Right lobe of liver (tissue), 6 donors: ENCODE data around the gene ATRX. TPM values are rescaled to one million over a fixed set of nuclear protein-coding genes. Genes with fewer than 3 reads are reported as not detected.
A peak's percentile ranks its signal among the peaks of the same experiment; 100 is the strongest.
"Not testable (repeated sequence)": the region's sequence is repeated elsewhere in the genome, so short reads cannot be mapped to it uniquely, and the experiment has no call there.

Experiments used
- ATAC-seq, 4 donors: fragments of 200-7000 bp; cut with Tn5 transposase; one replicate each; pipeline ENCODE4 v1.9.1; 2020; ENCODE audit warnings: mild to moderate bottlenecking in 4 of 4, moderate library complexity in 4 of 4
- DNase-seq, 3 donors: peaks; one replicate each; pipeline ENCODE4 v3.0.0-alpha.2; 2020
- H3K27ac ChIP-seq, 3 donors: fragments of 200-600 bp; one replicate each; pipeline ENCODE4 v1.8.0; 2022
- H3K27me3 ChIP-seq, 2 donors: fragments of 200-600 bp; one replicate each; pipeline ENCODE4 v1.8.0; 2022
- H3K36me3 ChIP-seq, 4 donors: fragments of 200-600 bp; sonication (generic) in 1 of 4; one replicate each; pipeline versions ENCODE4 v1.5.1 to v1.8.0; 2017 to 2022; ENCODE audit warnings: control low read depth in 1 of 4
- H3K4me1 ChIP-seq, 4 donors: fragments of 200-600 bp; sonication (generic) in 1 of 4; one replicate each; pipeline versions ENCODE4 v1.5.1 to v1.8.0; 2017 to 2022; ENCODE audit warnings: control low read depth in 1 of 4
- H3K4me3 ChIP-seq, 3 donors: fragments of 200-600 bp; one replicate each; pipeline ENCODE4 v1.8.0; 2022
- H3K9me3 ChIP-seq, 4 donors: fragments of 200-600 bp; sonication (generic) in 1 of 4; one replicate each; pipeline versions ENCODE4 v1.5.1 to v1.8.0; 2017 to 2022; ENCODE audit warnings: control low read depth in 1 of 4
- POLR2A ChIP-seq: fragments of 450-650 bp; IDR thresholded peaks from one replicate; pipeline ENCODE4 v1.6.1; 2017; ENCODE audit warnings: antibody characterized with exemption, mild to moderate bottlenecking
- WGBS: methylation state at CpG from one replicate; pipeline ENCODE4 v1.1.6; 2018; ENCODE audit warnings: low coverage, low lambda C conversion rate; ENCODE audit not compliant: insufficient coverage; ENCODE audit errors: missing lambda C conversion rate; 5-methylcytosine and 5-hydroxymethylcytosine counted together
- intact Hi-C, 2 donors: fragments of 100-400 bp; cut with DNase I; formaldehyde crosslinking; loops; one replicate each; pipeline versions ENCODE4 v1.11.2 to v1.14.1; 2022
- long read RNA-seq: library from polyadenylated mRNA; unstranded; transcript quantifications from one replicate; pipeline ENCODE4 v2.0.0, GENCODE V29; 2019
- total RNA-seq, 6 experiments: library from RNA; depleted of rRNA in 2 of 6; stranded (reverse); fragments of >200 nt in 2 of 6; fragmentation: NEBNext Ultra II Directional in 3 of 6; extraction: Animal tissue kit (Norgen Biotek cat#: 25700) in 3 of 6; gene quantifications; one replicate each; pipeline versions ENCODE4 v1.1.0 to v1.2.4, GENCODE V29; 2016 to 2023
- TF ChIP-seq, protein P1 (sequence below), 4 donors: fragments of 200-600 bp in 3 of 4; fragments of 450-650 bp in 1 of 4; IDR thresholded peaks; one replicate each; pipeline versions ENCODE4 v1.5.1 to v1.8.0; 2016 to 2022; ENCODE audit warnings: antibody characterized with exemption in 4 of 4, mild to moderate bottlenecking in 2 of 4
- donor health status: DM: no; HTN: yes; CAD: no.
- donor health status: DM: no; HTN: no; CAD: no.
- donor health status: DM: no; HTN: no; CAD: no.
- donor health status: DM: no; HTN: yes; CAD: no.
- donor health status: DM: no; HTN: yes; CAD: no.

The ATRX gene
- 10 to 100 TPM; 15.9 to 32.2 (median 21.3) TPM for total RNA-seq
- long read RNA-seq, partial matches to known transcripts = 6 of 8 reads
- long read RNA-seq, other reads (novel, unspliced or antisense) = 2 of 8 reads

DNA sequence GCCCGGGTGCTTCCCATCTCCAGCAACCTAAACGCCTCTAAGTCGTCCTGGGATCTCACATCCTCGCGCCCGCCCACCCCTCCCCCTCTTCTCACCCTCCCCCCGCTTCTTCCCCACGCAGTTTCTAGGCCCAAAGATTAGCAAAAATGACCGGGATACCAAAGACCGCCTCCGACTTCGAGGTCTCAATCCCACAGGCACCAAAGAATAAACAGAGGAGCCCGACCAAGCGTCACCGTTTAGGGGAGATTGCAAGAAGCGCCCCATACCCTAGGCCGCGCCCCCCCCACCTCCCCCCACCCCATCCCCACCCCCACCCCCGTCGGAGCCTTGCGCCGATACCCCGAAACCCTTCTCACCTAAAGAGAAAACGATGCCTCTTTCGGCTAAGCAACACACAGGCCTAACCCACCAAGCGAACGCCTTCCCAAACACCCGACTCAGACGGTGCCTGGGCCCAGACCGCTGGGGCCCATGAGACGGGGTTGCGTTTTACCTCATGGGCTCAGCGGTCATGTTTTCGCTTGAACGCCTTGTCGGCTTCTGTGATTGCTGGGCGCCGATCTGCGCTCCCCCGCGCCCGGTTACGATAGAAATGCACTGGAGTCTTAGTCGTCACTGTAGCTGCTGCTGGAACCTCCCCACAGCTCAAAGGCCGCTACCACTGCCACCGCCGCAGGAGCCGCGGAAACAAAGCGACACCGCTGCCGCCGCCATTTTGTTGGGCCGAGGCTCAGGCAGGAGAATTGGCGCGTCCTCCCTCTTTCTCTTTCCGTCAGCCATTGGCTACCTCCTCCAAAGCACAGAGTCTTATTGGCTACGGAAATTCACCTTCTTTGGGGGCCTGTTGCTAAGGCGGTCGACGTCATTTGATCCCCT, at the start of gene ATRX:
ATRX (minus strand) TSS at position 731 of the 879 bp plus-strand sequence; CDS start at position 516, 215 bp downstream.
- peak; percentile 58 to 74 (median 71) for DNase-seq
- intact Hi-C loops = no loop called here
- TF ChIP-seq POLR2A = peak; percentile 25
- TF ChIP-seq, protein P1, sequence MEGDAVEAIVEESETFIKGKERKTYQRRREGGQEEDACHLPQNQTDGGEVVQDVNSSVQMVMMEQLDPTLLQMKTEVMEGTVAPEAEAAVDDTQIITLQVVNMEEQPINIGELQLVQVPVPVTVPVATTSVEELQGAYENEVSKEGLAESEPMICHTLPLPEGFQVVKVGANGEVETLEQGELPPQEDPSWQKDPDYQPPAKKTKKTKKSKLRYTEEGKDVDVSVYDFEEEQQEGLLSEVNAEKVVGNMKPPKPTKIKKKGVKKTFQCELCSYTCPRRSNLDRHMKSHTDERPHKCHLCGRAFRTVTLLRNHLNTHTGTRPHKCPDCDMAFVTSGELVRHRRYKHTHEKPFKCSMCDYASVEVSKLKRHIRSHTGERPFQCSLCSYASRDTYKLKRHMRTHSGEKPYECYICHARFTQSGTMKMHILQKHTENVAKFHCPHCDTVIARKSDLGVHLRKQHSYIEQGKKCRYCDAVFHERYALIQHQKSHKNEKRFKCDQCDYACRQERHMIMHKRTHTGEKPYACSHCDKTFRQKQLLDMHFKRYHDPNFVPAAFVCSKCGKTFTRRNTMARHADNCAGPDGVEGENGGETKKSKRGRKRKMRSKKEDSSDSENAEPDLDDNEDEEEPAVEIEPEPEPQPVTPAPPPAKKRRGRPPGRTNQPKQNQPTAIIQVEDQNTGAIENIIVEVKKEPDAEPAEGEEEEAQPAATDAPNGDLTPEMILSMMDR (IDR thresholded peaks at IDR 0.05) = no peak
- no peaks in the 10 kb centered on the region for H3K36me3 ChIP-seq
- ATAC-seq = peak; percentile 89 to 93 (median 90)
- 20% methylated on average over 27 of the region's 61 CpGs for WGBS
- H3K4me1 ChIP-seq = no peaks in the 10 kb centered on the region
- peak within 1 kb of the TSS; percentile 50 to 65 (median 60) for H3K4me3 ChIP-seq
- no peaks in the 10 kb centered on the region for H3K27me3 ChIP-seq
- peak within 1 kb of the TSS; percentile 85 to 95 (median 87) for H3K27ac ChIP-seq
- no peaks in the 10 kb centered on the region for H3K9me3 ChIP-seq

- H3K4me1 ChIP-seq, intact Hi-C loops, H3K27ac ChIP-seq, ATAC-seq, H3K9me3 ChIP-seq, DNase-seq, H3K4me3 ChIP-seq, H3K27me3 ChIP-seq, H3K36me3 ChIP-seq: not testable (repeated sequence)
- 80% methylated on average over 5 of the region's 5 CpGs for WGBS
Observed at GRCh38 chrX:77831544-77831943, 45.5 kb upstream of the ATRX start.

- H3K9me3 ChIP-seq, H3K36me3 ChIP-seq, DNase-seq, H3K27me3 ChIP-seq, H3K27ac ChIP-seq, H3K4me1 ChIP-seq, ATAC-seq, H3K4me3 ChIP-seq, intact Hi-C loops: not testable (repeated sequence)
- 53% methylated on average over 2 of the region's 2 CpGs for WGBS
Observed at GRCh38 chrX:77821989-77822388, 36.0 kb upstream of the ATRX start.

DNA sequence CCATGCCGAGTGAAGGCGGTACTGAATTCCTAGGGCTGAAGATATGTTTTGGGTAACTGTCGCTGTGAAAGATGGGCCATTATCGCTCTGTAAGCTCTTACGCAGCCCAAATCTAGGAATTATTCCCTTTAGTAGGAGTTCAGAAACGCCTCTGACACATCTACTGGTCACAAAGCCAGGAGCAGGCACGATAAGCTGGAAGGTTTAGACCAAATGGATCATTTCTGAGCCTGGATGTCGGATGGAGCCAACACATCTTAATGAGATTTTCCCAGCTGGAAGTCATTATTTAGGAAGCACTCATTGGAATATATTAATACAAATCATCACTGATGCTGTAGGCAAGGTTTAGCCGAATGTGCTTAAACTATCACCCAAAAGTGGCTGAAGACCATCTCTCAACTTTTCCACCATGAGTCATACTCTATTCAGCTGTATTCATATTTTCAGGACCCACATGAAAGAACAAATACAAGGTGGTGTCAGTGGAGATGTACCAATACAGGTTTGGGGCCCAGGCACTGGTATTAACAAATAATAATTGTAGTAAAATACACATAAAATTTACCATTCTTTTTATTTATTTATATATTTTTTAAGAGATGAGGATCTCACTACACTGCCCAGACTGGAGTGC, 34.2 kb upstream of the ATRX start:
- Histone ChIP-seq H3K27ac (no peak overlapping the region), H3K4me3 (no peak overlapping the region), H3K36me3 (no peaks in the 10 kb centered on the region), H3K4me1 (no peaks in the 10 kb centered on the region), H3K27me3 (no peaks in the 10 kb centered on the region), H3K9me3 (no peaks in the 10 kb centered on the region)
- intact Hi-C loops = no loop called here
- no peak for TF ChIP-seq POLR2A
- TF ChIP-seq, protein P1 (IDR thresholded peaks at IDR 0.05) = no peak
- DNase-seq = no peak
- ATAC-seq = no peak
- 52% methylated on average over 3 of the region's 9 CpGs for WGBS

DNA sequence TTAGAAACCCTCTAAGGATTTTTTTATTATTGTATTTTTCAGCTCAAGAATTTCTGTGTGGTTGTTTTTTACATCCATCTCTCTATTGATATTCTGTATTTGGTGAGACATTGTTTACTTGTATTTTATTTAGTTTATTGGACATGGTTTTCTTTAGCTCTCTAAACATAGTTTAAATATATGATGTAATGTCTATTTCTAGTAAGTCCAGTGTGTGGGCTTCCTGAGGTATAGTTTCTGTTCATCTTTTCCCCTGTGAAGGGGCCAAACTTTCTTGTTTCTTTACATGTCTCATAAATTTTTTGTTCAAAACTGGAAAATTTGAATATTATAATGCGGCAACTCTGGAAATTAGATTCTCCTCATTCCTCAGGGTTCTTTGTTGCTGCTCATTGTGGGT, 28.2 kb upstream of the ATRX start:
- Histone ChIP-seq H3K4me1 (no peaks in the 10 kb centered on the region), H3K27ac (no peak overlapping the region), H3K36me3 (no peaks in the 10 kb centered on the region), H3K9me3 (no peaks in the 10 kb centered on the region), H3K4me3 (no peak overlapping the region), H3K27me3 (no peaks in the 10 kb centered on the region)
- TF ChIP-seq, protein P1 (IDR thresholded peaks at IDR 0.05) = no peak
- ATAC-seq (no peak), DNase-seq (no peak)
- intact Hi-C loops = no loop called here
- WGBS = 71% methylated on average over 1 of the region's 1 CpG
